HG02763 (cell line): Measurements from ENCODE around the gene WASL.
A peak's percentile ranks its signal among the peaks of the same experiment; 100 is the strongest.
"Not testable (repeated sequence)": the region's sequence is repeated elsewhere in the genome, so short reads cannot be mapped to it uniquely, and the experiment has no call there.

Experiments
- ATAC-seq: cut with Tn5 transposase; IDR thresholded peaks from one replicate; pipeline ENCODE4 v1.9.1; 2021; ENCODE audit warnings: mild to moderate bottlenecking, moderate library complexity; ENCODE audit not compliant: unreplicated experiment

WASL gene

DNA sequence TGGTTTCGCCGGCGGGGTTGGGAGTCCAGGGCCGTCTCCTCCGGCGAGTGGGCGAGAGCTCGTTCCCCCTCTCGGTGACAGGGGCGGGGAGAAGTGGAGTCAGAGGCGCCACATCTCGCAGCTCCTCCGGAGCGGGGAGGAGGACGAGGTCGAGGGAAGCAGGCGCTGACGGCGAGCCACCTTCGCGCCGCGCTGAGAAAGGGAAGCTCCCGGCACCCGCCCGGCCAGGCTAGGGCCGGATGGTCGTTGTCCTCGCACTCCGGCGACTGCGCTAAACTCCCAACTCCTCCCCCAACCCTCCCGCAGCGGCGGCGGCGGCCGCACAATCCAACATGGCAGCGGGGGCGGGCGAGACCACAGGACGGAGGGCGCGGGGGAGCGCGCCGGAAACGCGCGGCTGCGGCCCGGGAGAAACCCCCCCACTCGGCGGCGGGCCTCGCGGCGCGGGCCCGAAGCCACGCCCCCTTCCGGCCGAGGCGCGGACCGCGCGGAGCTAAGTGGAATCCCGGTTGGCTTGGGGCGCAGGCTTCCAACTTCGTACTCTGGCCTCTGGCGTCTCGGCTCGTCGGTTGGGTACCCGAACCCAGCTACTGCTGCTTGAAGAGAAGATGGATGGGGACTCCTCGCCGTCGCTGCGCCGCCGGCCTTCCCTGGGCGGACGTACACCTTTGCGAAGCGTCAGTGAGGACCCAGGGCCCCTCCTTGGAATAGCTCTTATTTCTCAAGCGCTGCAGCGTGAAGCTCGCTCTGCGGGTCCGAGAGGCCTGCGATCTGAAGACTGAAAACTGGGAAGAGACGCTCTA, at the start of gene WASL:
WASL (minus strand) TSS at position 270 of the 803 bp plus-strand sequence; CDS start at position 1, 269 bp downstream.
- peak; percentile 80 for ATAC-seq

GRCh38 chr7:123797673-123798531, 49.1 kb upstream of the WASL start:
- no peak for ATAC-seq

DNA sequence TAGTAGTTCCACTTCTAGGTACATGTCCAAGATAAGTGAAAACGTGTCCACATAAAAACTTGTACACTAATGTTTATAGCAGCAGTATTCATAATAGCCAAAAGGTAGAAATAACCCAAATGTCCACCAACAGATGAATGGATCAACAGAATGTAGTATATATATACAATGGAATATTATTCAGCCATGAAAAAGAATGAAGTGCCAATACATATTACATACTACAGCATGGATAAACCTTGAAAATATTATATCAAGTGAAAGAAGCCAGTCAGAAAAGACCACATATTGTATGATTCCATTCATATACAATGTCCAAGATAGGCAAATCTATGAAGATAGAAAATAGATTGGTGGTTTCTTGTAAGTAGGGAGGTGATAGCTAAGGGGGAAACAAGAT, 47.8 kb upstream of the WASL start:
- ATAC-seq: no peak

DNA sequence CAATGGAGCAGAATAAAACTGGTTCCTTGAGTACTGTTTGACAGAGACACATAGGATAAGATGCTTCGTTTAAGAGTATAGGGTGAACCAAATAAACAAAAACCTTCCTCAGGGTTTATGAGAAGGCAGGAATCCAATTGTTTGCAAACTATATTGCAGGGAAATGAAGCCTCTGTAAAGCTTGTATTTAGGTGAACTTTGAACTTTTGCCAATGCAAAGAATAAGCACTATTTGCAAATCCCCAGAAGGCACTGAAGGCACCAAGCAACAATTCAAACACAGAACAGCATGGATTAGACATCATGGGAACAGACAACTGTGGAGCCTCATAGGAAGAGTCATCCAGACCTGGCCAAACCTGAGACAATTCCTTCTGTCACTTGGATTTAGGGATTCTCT, 47.1 kb upstream of the WASL start:
- ATAC-seq: no peak

DNA sequence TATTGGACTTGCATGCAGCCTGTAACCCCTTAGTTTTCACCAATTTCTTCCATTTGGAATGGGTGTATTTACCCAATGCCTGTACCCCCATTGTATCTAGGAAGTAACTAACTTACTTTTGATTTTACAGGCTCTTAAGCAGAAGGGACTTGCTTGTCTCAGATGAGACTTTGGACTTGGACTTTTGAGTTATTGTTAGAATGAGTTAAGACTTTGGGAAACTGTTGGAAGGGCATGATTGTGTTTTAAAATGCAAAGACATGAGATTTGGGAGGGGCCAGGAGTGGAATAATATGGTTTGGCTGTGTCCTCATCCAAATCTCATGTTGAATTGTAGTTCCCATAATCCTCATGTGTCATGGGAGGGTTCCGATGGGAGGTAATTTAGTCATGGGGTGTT, 46.3 kb upstream of the WASL start:
- ATAC-seq: not testable (repeated sequence)

GRCh38 chr7:123792547-123792946, 43.7 kb upstream of the WASL start:
- ATAC-seq: no peak

- no peak for ATAC-seq
Observed at GRCh38 chr7:123791001-123791400, 42.2 kb upstream of the WASL start.

GRCh38 chr7:123789817-123790216, 41.0 kb upstream of the WASL start:
- ATAC-seq: no peak

GRCh38 chr7:123789206-123789784, 40.5 kb upstream of the WASL start:
- ATAC-seq: no peak

- ATAC-seq: no peak
Observed at GRCh38 chr7:123788584-123788983, 39.8 kb upstream of the WASL start.

GRCh38 chr7:123787220-123788007, 38.6 kb upstream of the WASL start:
- ATAC-seq: no peak

- ATAC-seq: no peak
Observed at GRCh38 chr7:123784263-123784662, 35.5 kb upstream of the WASL start.

GRCh38 chr7:123783820-123784219, 35.0 kb upstream of the WASL start:
- no peak for ATAC-seq

DNA sequence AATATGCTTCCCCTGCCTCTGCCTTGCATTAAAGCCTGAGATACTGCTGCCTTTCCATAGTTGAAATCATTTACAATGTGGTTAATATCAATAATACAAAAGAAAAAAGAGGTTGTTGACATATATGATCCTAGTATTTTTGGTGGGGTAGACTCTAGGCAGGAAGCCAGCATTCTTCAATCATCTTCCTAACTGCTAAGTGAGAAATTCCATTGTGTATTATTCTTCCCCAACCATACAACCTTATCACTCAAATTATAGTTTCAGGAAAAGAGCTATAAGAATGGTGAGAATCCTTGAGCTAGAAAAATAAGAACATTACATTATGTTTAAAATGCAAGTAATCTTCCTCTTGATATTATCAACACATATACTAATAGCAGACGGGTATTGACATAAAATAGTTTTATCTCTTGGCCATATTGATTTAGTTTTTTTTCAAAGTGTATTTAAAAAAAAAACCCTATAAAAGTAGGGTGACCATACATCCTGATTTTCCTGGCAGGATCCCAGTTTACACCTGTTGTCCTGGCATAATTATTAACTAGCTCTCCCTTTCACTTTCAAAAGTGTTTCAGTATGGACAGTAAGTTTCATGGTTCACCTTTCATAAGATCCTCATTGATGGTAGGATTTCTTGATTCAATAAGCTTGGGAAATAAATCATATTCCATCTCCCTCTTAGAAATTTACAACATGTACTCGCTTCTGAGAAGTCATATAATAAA, 33.4 kb upstream of the WASL start:
- ATAC-seq: no peak

- ATAC-seq: not testable (repeated sequence)
Observed at GRCh38 chr7:123780472-123780871, 31.7 kb upstream of the WASL start.

DNA sequence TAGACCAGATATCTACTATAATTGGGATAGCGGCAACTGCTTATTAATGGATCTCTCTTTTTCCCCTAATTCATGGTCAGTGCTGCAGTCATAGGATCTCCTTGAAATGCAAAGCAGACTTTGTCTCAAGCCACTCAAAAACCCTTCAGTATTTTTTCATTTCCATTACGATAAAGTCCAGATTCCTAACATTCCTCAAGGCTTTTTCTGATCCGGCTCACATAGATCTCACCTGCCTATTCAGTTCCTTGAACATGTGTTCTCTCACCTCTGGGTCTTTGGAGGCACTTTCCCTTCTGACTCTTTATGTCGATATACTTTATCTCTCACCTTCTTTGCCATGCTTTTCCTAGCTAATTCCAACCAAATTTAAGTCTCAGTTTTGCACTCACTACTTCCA, 25.7 kb upstream of the WASL start:
- ATAC-seq: no peak

DNA sequence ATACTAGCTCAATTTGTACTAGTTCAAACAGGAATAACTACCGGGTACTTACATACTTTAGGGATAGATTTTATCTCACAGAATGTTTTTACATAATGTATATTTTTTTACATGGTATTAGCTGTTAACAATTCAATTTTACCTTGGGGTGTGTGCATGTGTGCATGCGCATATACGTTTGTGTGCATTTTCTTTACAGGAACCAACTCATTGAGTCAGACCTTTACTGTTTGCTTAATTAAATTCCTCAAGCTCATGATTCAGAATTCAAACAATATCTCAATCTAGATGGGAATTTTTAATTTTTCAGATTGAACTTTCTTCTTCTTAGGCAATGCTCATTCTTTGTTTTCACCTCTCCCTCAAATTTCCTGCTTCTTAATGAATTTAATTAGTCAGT, 24.7 kb upstream of the WASL start:
- ATAC-seq: no peak

DNA sequence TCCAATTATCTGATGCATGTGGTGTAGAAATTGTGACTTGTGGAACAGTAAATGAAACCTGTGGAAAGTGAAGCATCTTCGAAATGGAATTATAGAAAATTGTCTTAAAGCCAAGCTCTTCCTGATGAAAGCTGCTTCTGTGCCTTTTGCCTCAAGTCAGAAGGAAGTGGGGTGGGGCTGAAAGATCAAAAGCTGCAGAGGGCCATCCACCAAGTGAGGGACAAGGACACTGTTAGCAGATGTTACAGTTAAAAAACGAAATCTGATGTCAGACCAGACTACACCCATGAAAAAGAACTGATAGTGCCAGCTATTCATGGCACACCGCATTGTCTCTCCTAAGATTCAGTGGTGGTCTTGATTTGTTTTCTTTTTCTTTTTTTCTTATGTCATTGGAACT, 23.8 kb upstream of the WASL start:
- ATAC-seq: no peak

GRCh38 chr7:123771846-123772245, 23.0 kb upstream of the WASL start:
- no peak for ATAC-seq

GRCh38 chr7:123771256-123771655, 22.5 kb upstream of the WASL start:
- no peak for ATAC-seq
